Hepatocyte (in vitro differentiated cells): Measurements from ENCODE around the gene RDH13.

Source experiments
- CTCF ChIP-seq: fragments of 200-600 bp; sonication (generic); IDR thresholded peaks from 2 replicates; pipeline ENCODE4 v1.5.1; 2016; ENCODE audit warnings: antibody characterized with exemption, mild to moderate bottlenecking; ENCODE audit not compliant: poor library complexity
- EZH2phosphoT487 ChIP-seq: fragments of 200-600 bp; sonication (generic); IDR thresholded peaks from one replicate; pipeline ENCODE4 v1.6.1; 2018; ENCODE audit warnings: antibody characterized with exemption, mild to moderate bottlenecking, low read depth, moderate library complexity; ENCODE audit not compliant: unreplicated experiment, severe bottlenecking

GRCh38 chr19:55005684-55006488 is 57.1 kb downstream of the RDH13 start:
- TF ChIP-seq EZH2phosphoT487 (no peak), CTCF (no peak)
